T follicular helper cell (primary cell): ENCODE measurements around the gene BAHCC1.

Source experiments
- DNase-seq: peaks from one replicate; pipeline ENCODE4 v3.0.0-alpha.2; 2020; ENCODE audit warnings: low read depth

The BAHCC1 gene

GRCh38 chr17:81398176-81398831, 3.0 kb downstream of the BAHCC1 start:
- DNase-seq = no peak

- DNase-seq = no peak
These were observed 3.7 kb downstream of the BAHCC1 start for GRCh38 chr17:81398832-81399411.

GRCh38 chr17:81399481-81400153, 4.4 kb downstream of the BAHCC1 start:
- DNase-seq = no peak

GRCh38 chr17:81400154-81400977, 5.1 kb downstream of the BAHCC1 start:
- no peak for DNase-seq

GRCh38 chr17:81400996-81401722, 5.9 kb downstream of the BAHCC1 start:
- no peak for DNase-seq

GRCh38 chr17:81401723-81402529, 6.7 kb downstream of the BAHCC1 start:
- no peak for DNase-seq

GRCh38 chr17:81402530-81402941, 7.3 kb downstream of the BAHCC1 start:
- DNase-seq = no peak

- DNase-seq = no peak
These were observed 7.8 kb downstream of the BAHCC1 start for GRCh38 chr17:81402981-81403467.

GRCh38 chr17:81403671-81404534, 8.6 kb downstream of the BAHCC1 start:
- no peak for DNase-seq

GRCh38 chr17:81404558-81405165, 9.4 kb downstream of the BAHCC1 start:
- no peak for DNase-seq

GRCh38 chr17:81405411-81405872, 10.2 kb downstream of the BAHCC1 start:
- no peak for DNase-seq

- no peak for DNase-seq
These were observed 11.1 kb downstream of the BAHCC1 start for GRCh38 chr17:81406117-81406953.

GRCh38 chr17:81408049-81408448, 12.8 kb downstream of the BAHCC1 start:
- no peak for DNase-seq

- no peak for DNase-seq
These were observed 14.1 kb downstream of the BAHCC1 start for GRCh38 chr17:81409190-81409935.

GRCh38 chr17:81410852-81411251, 15.6 kb downstream of the BAHCC1 start:
- no peak for DNase-seq

GRCh38 chr17:81411305-81411704, 16.0 kb downstream of the BAHCC1 start:
- no peak for DNase-seq

GRCh38 chr17:81412490-81413093, 17.3 kb downstream of the BAHCC1 start:
- DNase-seq = no peak
